Measurements from ENCODE around the gene KCNE3.
"Not testable (repeated sequence)": the region's sequence is repeated elsewhere in the genome, so short reads cannot be mapped to it uniquely, and the experiment has no call there.

The KCNE3 gene

DNA sequence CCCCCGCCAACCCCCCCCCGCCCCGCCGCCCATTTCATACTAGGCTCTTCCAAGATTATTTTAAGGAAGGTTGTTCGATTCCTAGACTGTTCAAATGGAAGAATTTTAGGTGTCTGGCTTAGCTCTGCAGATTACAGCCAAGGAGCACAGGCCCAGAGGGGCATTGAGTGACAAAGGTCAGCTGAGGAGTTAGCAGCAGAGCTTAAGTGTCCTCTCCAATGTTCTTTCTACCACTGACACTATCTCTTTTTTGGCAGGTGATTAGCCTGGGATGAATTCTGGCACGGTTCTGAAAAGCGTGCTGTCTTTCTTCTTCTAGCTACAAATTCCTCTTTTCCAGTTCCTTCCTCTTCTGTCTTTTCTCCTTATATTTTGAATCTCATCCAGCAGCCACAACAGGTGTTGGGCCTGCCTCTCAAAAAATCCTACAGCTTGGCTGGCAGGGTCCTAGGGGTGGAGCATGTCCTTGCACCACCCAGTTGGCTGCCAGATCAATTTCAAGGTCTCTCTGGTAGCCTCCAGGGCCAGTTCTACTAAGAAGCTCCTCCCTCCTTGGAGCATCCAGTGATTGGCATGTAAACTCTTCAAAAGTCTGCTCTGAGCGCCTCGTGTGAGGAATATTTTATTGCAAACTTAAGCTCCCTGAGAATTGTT is 23.0 kb downstream of the KCNE3 start:
- Mint-ChIP-seq H3K27ac (no peak overlapping the region), H3K4me3 (no peak overlapping the region), H3K27me3 (peaks cover 13 to 32% of the 10 kb centered on the region in 2 donors), H3K4me1 (ENCODE audit: low read depth in 2 of 2) (no peaks in the 10 kb centered on the region), H3K9me3 (no peaks in the 10 kb centered on the region), H3K36me3 (ENCODE audit: insufficient read depth) (no peaks in the 10 kb centered on the region)
- DNase-seq (no peak), ATAC-seq (replicated peaks) (no peak)

DNA sequence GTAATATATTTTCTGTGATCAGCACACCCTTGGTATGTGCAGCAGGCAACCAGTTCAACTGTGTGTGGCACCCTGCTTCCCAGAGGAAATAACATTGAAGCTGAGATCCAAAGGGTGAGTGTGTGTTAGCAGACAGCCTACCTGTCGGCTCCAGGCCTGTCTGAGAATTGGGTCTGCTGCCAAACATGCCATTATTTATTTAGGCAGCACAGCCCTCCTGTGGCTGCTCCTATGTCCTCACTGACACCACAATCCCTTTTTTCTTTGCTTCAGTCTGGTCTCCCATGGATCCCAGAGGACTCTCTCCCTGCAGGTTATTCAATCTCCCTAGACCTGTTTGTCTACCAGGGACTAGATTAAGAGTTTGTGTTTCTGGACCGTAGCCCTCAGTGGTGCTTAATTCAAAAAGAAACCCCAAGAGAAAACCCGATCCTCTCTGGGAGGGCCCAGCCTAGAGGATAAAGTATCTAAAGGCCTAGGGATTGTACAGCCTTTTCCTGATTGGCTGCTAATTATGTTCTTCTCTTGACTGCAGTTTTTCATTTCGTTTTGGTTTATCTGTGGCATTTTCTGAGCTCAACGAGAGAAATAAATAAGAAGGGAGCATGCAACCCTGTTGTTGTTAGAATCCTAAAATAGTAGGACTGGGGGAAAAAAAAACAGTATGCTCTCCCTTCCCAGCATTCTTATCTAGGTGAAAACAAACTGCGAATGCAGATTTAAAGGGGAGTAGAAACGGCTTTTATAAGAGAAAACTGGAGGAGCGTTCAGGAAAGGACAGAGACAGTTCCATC is 24.1 kb downstream of the KCNE3 start:
- no peaks in the 10 kb centered on the region for H3K36me3 Mint-ChIP-seq (ENCODE audit: insufficient read depth)
- no peaks in the 10 kb centered on the region for H3K4me1 Mint-ChIP-seq (ENCODE audit: low read depth in 2 of 2)
- no peak overlapping the region for H3K4me3 Mint-ChIP-seq
- no peak for ATAC-seq (replicated peaks)
- no peak for DNase-seq
- H3K27me3 Mint-ChIP-seq: peaks cover 13 to 32% of the 10 kb centered on the region in 2 donors
- no peaks in the 10 kb centered on the region for H3K9me3 Mint-ChIP-seq
- no peak overlapping the region for H3K27ac Mint-ChIP-seq

DNA sequence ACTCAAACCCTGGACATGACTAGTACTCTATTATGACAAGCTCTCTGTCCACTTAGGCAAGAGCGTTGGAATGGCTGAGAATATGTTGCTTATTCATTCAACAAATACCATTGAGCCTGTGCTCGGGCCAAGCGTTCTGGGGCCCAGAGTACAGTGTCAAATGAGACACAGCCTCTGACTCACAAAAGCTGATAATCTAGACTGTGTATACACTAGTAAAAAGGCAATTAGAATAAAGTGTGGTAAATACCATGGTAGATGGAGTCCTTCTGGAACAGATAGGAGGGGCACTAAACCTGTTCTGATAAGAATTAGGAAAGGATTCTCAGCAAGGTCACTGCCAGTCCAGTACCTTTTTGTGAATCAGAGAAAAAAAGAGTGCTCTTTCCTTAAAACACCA is 24.7 kb downstream of the KCNE3 start:
- H3K36me3 Mint-ChIP-seq (ENCODE audit: insufficient read depth): no peaks in the 10 kb centered on the region
- DNase-seq (no peak), ATAC-seq (replicated peaks) (no peak)
- no peak overlapping the region for H3K27ac Mint-ChIP-seq
- H3K27me3 Mint-ChIP-seq: peaks cover 13 to 32% of the 10 kb centered on the region in 2 donors
- H3K4me1 Mint-ChIP-seq (ENCODE audit: low read depth in 2 of 2): no peaks in the 10 kb centered on the region
- H3K9me3 Mint-ChIP-seq: no peaks in the 10 kb centered on the region
- no peak overlapping the region for H3K4me3 Mint-ChIP-seq

- Mint-ChIP-seq H3K36me3 (ENCODE audit: insufficient read depth) (no peaks in the 10 kb centered on the region), H3K4me1 (ENCODE audit: low read depth in 2 of 2) (no peaks in the 10 kb centered on the region), H3K27me3 (peaks cover 12 to 21% of the 10 kb centered on the region in 2 donors), H3K9me3 (no peaks in the 10 kb centered on the region), H3K4me3 (no peak overlapping the region), H3K27ac (no peak overlapping the region)
- DNase-seq: no peak
- ATAC-seq (replicated peaks): no peak
Observed at GRCh38 chr11:74438681-74439080, 28.7 kb downstream of the KCNE3 start.

- DNase-seq: no peak
- peaks cover 6 to 21% of the 10 kb centered on the region in 2 donors for H3K27me3 Mint-ChIP-seq
- H3K4me1 Mint-ChIP-seq (ENCODE audit: low read depth in 2 of 2): no peaks in the 10 kb centered on the region
- H3K9me3 Mint-ChIP-seq: no peaks in the 10 kb centered on the region
- no peak for ATAC-seq (replicated peaks)
- no peaks in the 10 kb centered on the region for H3K36me3 Mint-ChIP-seq (ENCODE audit: insufficient read depth)
- H3K27ac Mint-ChIP-seq: no peak overlapping the region
- H3K4me3 Mint-ChIP-seq: no peak overlapping the region
Observed at GRCh38 chr11:74437441-74438042, 29.8 kb downstream of the KCNE3 start.

DNA sequence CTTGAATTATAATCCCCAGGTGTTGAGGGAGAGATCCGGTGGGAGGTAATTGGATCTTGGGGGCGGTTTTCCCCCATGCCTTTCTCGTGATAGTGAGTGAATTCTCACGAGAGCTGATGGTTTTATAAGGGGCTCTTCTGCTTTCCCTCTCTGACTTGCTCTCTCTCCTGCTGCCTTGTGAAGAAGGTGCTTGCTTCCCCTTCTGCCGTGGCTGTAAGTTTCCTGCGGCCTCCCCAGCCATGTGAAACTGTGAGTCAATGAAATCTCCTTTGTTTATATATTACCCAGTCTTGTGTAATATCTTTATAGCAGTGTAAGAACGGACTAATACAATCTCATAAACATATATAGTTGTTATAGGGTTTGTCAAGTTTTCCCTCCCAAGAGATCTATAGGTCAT is 32.8 kb downstream of the KCNE3 start:
- H3K4me3 Mint-ChIP-seq: no peak overlapping the region
- H3K4me1 Mint-ChIP-seq (ENCODE audit: low read depth in 2 of 2): peaks cover 0 to under 1% of the 10 kb centered on the region in 2 donors
- no peaks in the 10 kb centered on the region for H3K9me3 Mint-ChIP-seq
- no peak for DNase-seq
- H3K36me3 Mint-ChIP-seq (ENCODE audit: insufficient read depth): no peaks in the 10 kb centered on the region
- ATAC-seq (replicated peaks): no peak
- no peak overlapping the region for H3K27ac Mint-ChIP-seq
- H3K27me3 Mint-ChIP-seq: peaks cover 6 to 28% of the 10 kb centered on the region in 2 donors

DNA sequence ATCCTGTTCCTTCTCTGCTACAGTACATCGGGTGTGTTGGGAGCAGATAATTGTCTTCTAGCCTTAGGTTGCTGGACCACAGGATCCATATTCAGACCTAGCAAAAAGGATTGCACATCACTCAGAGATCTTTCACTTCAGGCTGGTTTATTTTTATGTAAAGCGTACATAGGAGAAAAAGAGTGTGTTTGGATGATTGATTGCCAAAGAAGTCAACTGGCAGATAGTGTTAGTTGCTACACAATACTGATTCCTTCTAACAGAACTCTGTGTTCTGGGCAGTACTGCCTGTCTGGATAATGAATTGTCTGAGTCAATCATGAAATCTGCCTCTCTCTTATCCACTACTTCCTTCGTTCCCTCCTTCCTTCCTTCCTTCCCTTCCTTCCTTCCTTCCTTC is 38.1 kb downstream of the KCNE3 start:
- Mint-ChIP-seq H3K4me3 (no peak overlapping the region), H3K36me3 (ENCODE audit: insufficient read depth) (no peaks in the 10 kb centered on the region), H3K27ac (no peak overlapping the region), H3K27me3 (peaks cover 0 to 25% of the 10 kb centered on the region in 2 donors), H3K9me3 (no peaks in the 10 kb centered on the region), H3K4me1 (ENCODE audit: low read depth in 2 of 2) (peaks cover 0 to 2% of the 10 kb centered on the region in 2 donors)
- DNase-seq (no peak), ATAC-seq (replicated peaks) (no peak)

DNA sequence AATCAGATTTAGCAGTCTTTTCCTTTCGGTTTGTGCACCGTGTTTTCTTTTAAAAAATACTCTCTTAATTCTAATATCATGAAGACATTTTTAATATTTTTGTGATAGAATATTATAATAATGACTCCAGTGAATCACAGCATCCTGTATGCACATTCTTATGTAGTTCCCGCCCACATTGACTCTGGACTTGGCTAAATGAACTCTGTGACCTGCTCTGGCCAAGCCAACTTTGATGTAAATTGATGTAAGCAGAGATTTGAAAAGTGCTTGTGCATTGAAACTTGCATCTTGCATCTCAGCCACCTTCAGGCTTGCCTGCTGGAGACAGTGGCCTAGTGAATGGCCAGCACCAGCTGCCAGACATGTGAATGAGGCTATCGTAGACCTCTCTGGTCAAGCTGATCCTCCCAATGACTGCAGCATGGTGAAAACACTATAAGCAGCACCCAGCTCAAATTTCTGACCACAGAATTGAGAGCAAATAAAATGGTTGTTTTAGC is 39.9 kb downstream of the KCNE3 start:
- H3K4me1 Mint-ChIP-seq (ENCODE audit: low read depth in 2 of 2): peaks cover 0 to 2% of the 10 kb centered on the region in 2 donors
- no peak for DNase-seq
- ATAC-seq (replicated peaks): no peak
- H3K9me3 Mint-ChIP-seq: no peaks in the 10 kb centered on the region
- H3K27ac Mint-ChIP-seq: no peak overlapping the region
- no peak overlapping the region for H3K4me3 Mint-ChIP-seq
- H3K27me3 Mint-ChIP-seq: peaks cover 0 to 15% of the 10 kb centered on the region in 2 donors
- no peaks in the 10 kb centered on the region for H3K36me3 Mint-ChIP-seq (ENCODE audit: insufficient read depth)

DNA sequence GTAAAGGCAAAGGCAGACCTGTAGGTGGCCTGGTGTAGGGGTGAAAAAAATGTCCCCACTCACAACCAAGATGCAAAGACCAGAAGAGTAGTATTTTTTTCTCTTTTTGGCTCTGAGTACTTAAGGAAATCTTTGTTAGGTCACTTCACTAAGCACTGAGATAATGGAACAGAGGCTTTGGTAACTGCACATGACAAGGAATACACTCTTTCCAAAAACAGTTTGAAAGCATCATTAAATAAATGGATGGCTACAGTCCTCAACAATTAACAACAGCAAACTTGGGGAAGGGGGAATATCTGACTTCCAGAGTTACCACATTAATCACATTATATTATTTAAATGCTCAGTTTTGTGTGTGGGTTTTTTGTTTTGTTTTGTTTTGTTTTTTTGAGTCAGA is 42.2 kb downstream of the KCNE3 start:
- Mint-ChIP-seq H3K27me3 (peaks cover 6 to 22% of the 10 kb centered on the region in 2 donors), H3K4me3 (no peak overlapping the region), H3K36me3 (ENCODE audit: insufficient read depth) (no peaks in the 10 kb centered on the region), H3K9me3 (no peaks in the 10 kb centered on the region), H3K27ac (no peak overlapping the region), H3K4me1 (ENCODE audit: low read depth in 2 of 2) (peaks cover 0 to 2% of the 10 kb centered on the region in 2 donors)
- DNase-seq: no peak
- ATAC-seq (replicated peaks): no peak

- no peaks in the 10 kb centered on the region for H3K4me1 Mint-ChIP-seq (ENCODE audit: low read depth in 2 of 2)
- H3K27ac Mint-ChIP-seq: no peak overlapping the region
Observed at GRCh38 chr11:74418509-74418895, 48.8 kb downstream of the KCNE3 start.

GRCh38 chr11:74417860-74418508 is 49.4 kb downstream of the KCNE3 start:
- H3K27me3 Mint-ChIP-seq: peaks cover 13% of the 10 kb centered on the region in 2 donors
- no peak overlapping the region for H3K27ac Mint-ChIP-seq
- ATAC-seq (replicated peaks): no peak
- no peaks in the 10 kb centered on the region for H3K36me3 Mint-ChIP-seq (ENCODE audit: insufficient read depth)
- no peaks in the 10 kb centered on the region for H3K9me3 Mint-ChIP-seq
- no peak for DNase-seq
- no peaks in the 10 kb centered on the region for H3K4me1 Mint-ChIP-seq (ENCODE audit: low read depth in 2 of 2)
- no peak overlapping the region for H3K4me3 Mint-ChIP-seq

More at GRCh38 chr11:74418509-74418895, 48.8 kb downstream of the KCNE3 start:
- no peaks in the 10 kb centered on the region for H3K36me3 Mint-ChIP-seq (ENCODE audit: insufficient read depth)
- no peaks in the 10 kb centered on the region for H3K9me3 Mint-ChIP-seq
- H3K4me3 Mint-ChIP-seq: no peak overlapping the region
- DNase-seq (no peak), ATAC-seq (replicated peaks) (no peak)
- H3K27me3 Mint-ChIP-seq: peaks cover 12 to 13% of the 10 kb centered on the region in 2 donors

GRCh38 chr11:74417379-74417804 is 50.0 kb downstream of the KCNE3 start:
- Mint-ChIP-seq H3K36me3 (ENCODE audit: insufficient read depth) (no peaks in the 10 kb centered on the region), H3K4me1 (ENCODE audit: low read depth in 2 of 2) (no peaks in the 10 kb centered on the region), H3K9me3 (no peaks in the 10 kb centered on the region), H3K27me3 (peaks cover 13 to 18% of the 10 kb centered on the region in 2 donors), H3K4me3 (no peak overlapping the region), H3K27ac (no peak overlapping the region)
- no peak for ATAC-seq (replicated peaks)
- no peak for DNase-seq

- not testable (repeated sequence) for ATAC-seq (replicated peaks); H3K36me3 Mint-ChIP-seq (ENCODE audit: insufficient read depth); H3K9me3 Mint-ChIP-seq; H3K4me3 Mint-ChIP-seq; DNase-seq; H3K27ac Mint-ChIP-seq; H3K4me1 Mint-ChIP-seq (ENCODE audit: low read depth in 2 of 2)
- H3K27me3 Mint-ChIP-seq: peaks cover 11 to 22% of the 10 kb centered on the region in 2 donors
Observed at GRCh38 chr11:74416974-74417373, 50.4 kb downstream of the KCNE3 start.

All from effector memory CD8-positive, alpha-beta T cell (primary cell).